GM12878 (cell line): ENCODE data around the gene ZFP36. TPM values are rescaled to one million over a fixed set of nuclear protein-coding genes. Genes with fewer than 3 reads are reported as not detected.

ENCODE experiments used
- ATF7 ChIP-seq: fragments of 450-650 bp; IDR thresholded peaks from 2 replicates; pipeline ENCODE4 v1.6.1; 2016; ENCODE audit warnings: low read depth, mild to moderate bottlenecking
- CBX3 ChIP-seq: fragments of 200-600 bp; sonication (generic); IDR thresholded peaks from 2 replicates; pipeline ENCODE4 v1.6.1; 2016; ENCODE audit warnings: low read depth, borderline replicate concordance
- CUX1 ChIP-seq: IDR thresholded peaks from 2 replicates; pipeline ENCODE4 v1.6.1; 2012; ENCODE audit warnings: improper control_type of control experiment, low read depth, low read length; ENCODE audit not compliant: insufficient replicate concordance
- DPF2 ChIP-seq: fragments of 450-650 bp; IDR thresholded peaks from 2 replicates; pipeline ENCODE4 v1.6.1; 2017; ENCODE audit warnings: mild to moderate bottlenecking
- EP300 ChIP-seq, 2 experiments: fragments of 150-350 bp in 1 of 2; IDR thresholded peaks; 2 replicates each; pipeline ENCODE4 v1.6.1; 2011 to 2012; ENCODE audit warnings: low read depth in 2 of 2, low read length in 2 of 2, borderline replicate concordance in 1 of 2, improper control_type of control experiment in 1 of 2, inconsistent platforms in 1 of 2; ENCODE audit not compliant: control insufficient read depth in 1 of 2
- ETV6 ChIP-seq, 2 experiments: fragments of 450-650 bp in 1 of 2; IDR thresholded peaks in 1 of 2; conservative IDR thresholded peaks in 1 of 2; 2 replicates each; pipeline ENCODE4 v1.6.1; 2014; ENCODE audit warnings: antibody characterized with exemption in 1 of 2, borderline replicate concordance in 1 of 2, low read depth in 1 of 2, mild to moderate bottlenecking in 1 of 2, moderate library complexity in 1 of 2
- MEF2B ChIP-seq: fragments of 450-650 bp; IDR thresholded peaks from 2 replicates; pipeline ENCODE4 v1.6.1; 2018; ENCODE audit warnings: mild to moderate bottlenecking, moderate library complexity; ENCODE audit not compliant: partially characterized antibody, poor library complexity, severe bottlenecking
- NBN ChIP-seq: fragments of 450-650 bp; IDR thresholded peaks from 2 replicates; pipeline ENCODE4 v1.6.1; 2016
- NR2F1 ChIP-seq: fragments of 450-650 bp; conservative IDR thresholded peaks from 2 replicates; pipeline ENCODE4 v1.6.1; 2017; ENCODE audit warnings: mild to moderate bottlenecking
- PML ChIP-seq: IDR thresholded peaks from 2 replicates; pipeline ENCODE4 v1.6.1; 2012; ENCODE audit warnings: low read length, inconsistent platforms
- POLR2AphosphoS2 ChIP-seq: IDR thresholded peaks from 2 replicates; pipeline ENCODE4 v1.6.1; 2011; ENCODE audit warnings: low read depth, mild to moderate bottlenecking, low read length, improper control_type of control experiment, moderate library complexity
- POLR2AphosphoS5 ChIP-seq: IDR thresholded peaks from 2 replicates; pipeline ENCODE4 v1.6.1; 2011; ENCODE audit warnings: mild to moderate bottlenecking, low read length, inconsistent platforms
- RELB ChIP-seq: fragments of 450-650 bp; IDR thresholded peaks from 2 replicates; pipeline ENCODE4 v1.6.1; 2017; ENCODE audit warnings: low read depth, mild to moderate bottlenecking, moderate library complexity
- ZBTB11 ChIP-seq: fragments of 450-650 bp; formaldehyde crosslinking; IDR thresholded peaks from 2 replicates; pipeline ENCODE4 v1.5.0; 2022; ENCODE audit warnings: mild to moderate bottlenecking, missing genetic modification characterization
- ZSCAN29 ChIP-seq: fragments of 450-650 bp; IDR thresholded peaks from 2 replicates; pipeline ENCODE4 v1.6.1; 2017; ENCODE audit warnings: mild to moderate bottlenecking, moderate library complexity
- polyA plus RNA-seq, 11 experiments: library from polyadenylated mRNA; depleted of rRNA in 4 of 11; unstranded in 6 of 11; stranded (reverse) in 5 of 11; fragments of >200 nt; fragmentation: Nextera tagmentation in 4 of 11; fragmentation: Illumina TruSeq in 1 of 11; extraction: Ambion mirVana in 4 of 11; extraction: Trizol in 1 of 11; gene quantifications; 1 replicate in 1 of 11; 2 replicates in 10 of 11; pipeline versions ENCODE4 v1.2.1 to v1.2.3, GENCODE V29; 2011 to 2016; ENCODE audit warnings: inconsistent platforms in 2 of 11, missing spikeins in 2 of 11, low read depth in 1 of 11
- total RNA-seq, 4 experiments: library from RNA; depleted of rRNA in 3 of 4; stranded (reverse); fragments of >200 nt in 3 of 4; fragmentation: Illumina TruSeq in 1 of 4; extraction: Trizol in 1 of 4; gene quantifications; 2 replicates each; pipeline versions ENCODE4 v1.2.1 to v1.2.3, GENCODE V29; 2013 to 2021

Gene ZFP36
- total and polyA plus RNA-seq, 10 of the 15 experiments (the other 5 are each of a cell fraction or from before 2014, with no cell fraction given), result 5.3 to 55.0 (median 18.1) TPM

GRCh38 chr19:39411081-39411831 lies 4.6 kb downstream of the ZFP36 start (continued):
- TF ChIP-seq ZBTB11 (CRISPR knock-in tag) (no peak), RELB (no peak; the same call in none of the 2 replicates), CUX1 (no peak), PML (no peak), NBN (peak; percentile 68), EP300 (IDR thresholded peaks at IDR 0.05; ENCODE audit: borderline replicate concordance in 1 of 2, control insufficient read depth in 1 of 2, low read depth in 2 of 2, low read length in 2 of 2) (peak; percentile 29 to 62; a peak in 3 of 4 replicates), DPF2 (peak; percentile 46; the same call in 1 of the 2 replicates), CBX3 (no peak), ETV6 (conservative IDR thresholded peaks at IDR 0.05 in 1 of 2, IDR thresholded peaks at IDR 0.05 in 1 of 2; ENCODE audit: borderline replicate concordance in 1 of 2, low read depth in 1 of 2) (no peak), POLR2AphosphoS5 (peak; percentile 60), POLR2AphosphoS2 (peak; percentile 77; the same call in 1 of the 2 replicates), ZSCAN29 (0 out of 2 replicates have a peak, but pooled peaks have one; percentile 10), ATF7 (peak; percentile 55; the same call in 1 of the 2 replicates), MEF2B (no peak), NR2F1 (peak; percentile 85)
